Activated gamma-delta T cell (primary cell): ENCODE data around the gene MKKS.

Source experiments
- DNase-seq: peaks from one replicate; lab custom pipeline; 2025; lab: John Stamatoyannopoulos, UW
- total RNA-seq, 2 donors: gene quantifications; one replicate each; lab custom pipeline; 2026; lab: John Stamatoyannopoulos, UW

MKKS gene
- 19.8 to 21.1 reads per million in 2 donors for total RNA-seq

DNA sequence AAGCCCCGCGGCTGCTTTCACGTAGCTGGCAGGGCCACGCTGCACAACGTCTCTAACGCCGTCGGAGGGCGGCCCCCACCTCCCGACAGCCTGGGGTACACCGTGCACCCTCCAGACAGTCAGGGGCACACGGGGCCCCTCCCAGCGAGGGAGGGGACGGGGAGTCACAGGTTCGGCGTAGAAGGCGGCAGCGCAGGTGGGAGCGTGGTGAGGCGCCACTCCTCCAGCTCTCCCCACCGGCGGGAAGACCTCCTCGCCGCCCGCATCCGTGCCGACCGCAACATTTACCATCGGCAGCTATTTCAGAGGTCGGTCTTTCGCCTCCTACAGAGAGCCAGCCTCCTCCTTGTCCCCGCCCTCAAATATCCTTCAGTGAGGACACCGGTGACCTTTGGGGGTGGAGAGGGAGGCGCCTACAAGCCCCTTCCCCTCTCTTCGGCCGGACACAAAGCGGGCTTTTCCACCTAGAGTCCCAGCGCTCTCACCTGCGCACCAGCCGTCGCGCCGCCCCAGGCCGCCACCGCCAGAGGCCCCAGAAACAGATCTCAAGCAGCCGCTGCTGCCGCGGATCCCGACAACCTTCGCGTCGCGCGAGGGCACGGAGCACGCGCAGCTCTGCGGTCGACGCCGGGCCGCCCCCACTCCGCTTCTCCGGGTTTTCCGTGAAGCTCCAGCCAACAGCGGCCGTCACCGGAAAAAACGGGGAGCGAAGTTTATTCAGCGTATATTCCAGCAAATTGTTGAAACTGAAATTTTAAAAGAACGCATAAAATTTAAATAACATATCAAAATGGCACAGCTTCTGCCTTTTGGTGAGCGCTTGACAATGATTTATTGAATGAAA is at the start of gene MKKS:
Gene MKKS (minus strand): TSS at position 600 of the 844 bp plus-strand sequence. CDS start 20,708 bp downstream, outside the sequence.
- DNase-seq, result peak; percentile 74

DNA sequence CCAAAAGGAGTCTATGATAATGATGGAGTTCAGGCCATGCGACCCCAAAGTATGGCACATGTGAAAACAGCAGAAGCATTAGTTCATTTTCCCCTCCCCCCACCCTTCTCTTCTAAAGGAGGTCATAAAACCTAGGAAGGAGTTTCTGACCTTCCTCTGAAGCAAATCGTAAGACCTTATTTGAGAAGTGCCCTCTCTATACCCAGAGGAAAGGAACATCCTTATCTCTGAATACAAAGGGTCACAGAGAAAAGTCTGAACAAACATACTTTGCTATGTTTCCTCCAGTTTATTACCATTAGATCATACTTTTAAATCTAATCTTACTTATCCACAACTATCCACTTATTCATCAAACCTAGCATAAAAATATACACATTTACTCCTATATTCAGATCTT is 49.7 kb upstream of the MKKS start:
- DNase-seq, result no peak

DNA sequence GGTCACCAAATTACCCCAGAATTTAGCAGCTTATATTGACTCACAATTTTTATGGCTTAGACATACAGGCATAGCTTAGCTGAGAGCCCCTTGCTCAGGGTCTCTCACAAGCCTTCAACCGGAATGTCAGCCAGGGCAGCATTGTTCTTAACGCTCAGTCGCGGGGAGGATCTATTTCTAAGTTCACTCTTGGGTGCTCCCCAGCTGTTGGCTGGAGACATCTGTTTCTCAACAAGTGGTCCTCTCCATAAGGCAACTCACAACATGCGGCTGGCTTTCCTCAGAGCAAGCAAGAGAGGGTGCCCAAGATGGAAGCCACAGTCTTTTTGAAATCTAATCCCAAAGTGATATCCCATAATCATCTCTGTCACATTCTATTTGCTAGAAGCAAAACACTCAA is 47.7 kb upstream of the MKKS start:
- no peak for DNase-seq

DNA sequence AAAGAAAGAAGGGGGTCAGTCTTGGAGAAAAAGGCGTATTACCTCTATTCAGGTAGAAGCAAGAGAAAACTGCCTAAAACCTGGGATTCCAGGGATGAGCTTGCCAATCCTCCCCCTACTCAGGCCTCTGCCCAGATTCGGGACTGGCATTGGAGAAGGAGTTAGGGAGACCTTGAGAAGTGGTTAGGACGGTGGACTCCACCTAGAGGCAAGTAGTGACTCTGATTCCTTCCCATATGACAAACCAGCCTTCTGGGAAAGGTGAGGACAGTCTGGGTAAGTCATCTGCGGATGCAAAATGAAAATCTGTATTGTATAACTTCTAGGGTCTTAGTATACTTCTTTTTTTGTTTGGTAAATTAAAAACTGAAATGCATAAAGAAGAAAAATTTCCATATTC is 44.9 kb upstream of the MKKS start:
- DNase-seq, result no peak

DNA sequence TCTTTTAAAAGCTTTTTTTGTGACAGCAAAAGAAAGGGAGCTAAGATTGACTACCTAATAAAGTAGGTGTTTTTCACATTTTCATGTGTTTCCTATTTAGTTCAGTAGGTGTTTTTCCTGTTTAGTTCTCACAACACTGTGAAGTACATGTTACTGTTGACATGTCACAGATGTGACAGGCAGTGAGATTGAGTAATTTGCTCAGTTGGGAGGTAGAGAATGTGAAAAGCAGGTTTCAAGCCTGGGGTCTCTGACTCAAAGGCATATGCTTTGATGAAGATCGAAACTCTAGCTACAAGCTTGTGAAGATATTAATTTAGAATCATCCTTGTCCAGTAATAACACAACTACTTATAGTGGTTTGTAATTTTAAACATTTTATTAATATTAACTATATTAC is 44.2 kb upstream of the MKKS start:
- no peak for DNase-seq

DNA sequence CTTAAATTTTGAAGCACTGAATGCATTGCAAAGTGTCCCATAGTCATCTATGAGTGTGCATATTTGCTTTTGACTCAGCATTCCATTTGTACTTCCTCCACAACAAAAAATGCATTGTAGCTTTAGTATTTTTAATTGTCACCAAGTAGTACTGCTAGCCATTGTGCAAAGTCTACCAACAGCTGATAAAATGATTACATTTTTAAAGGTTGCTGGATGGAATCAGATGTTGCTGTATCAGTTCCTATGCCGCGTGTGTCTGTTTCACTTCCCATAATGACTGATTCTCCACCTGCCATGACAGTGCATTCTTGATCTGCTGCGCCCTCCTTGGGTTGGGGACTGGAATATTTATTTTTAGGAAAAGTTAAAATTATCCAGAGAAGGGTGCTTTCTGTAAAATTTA is 42.3 kb upstream of the MKKS start:
- no peak for DNase-seq

DNA sequence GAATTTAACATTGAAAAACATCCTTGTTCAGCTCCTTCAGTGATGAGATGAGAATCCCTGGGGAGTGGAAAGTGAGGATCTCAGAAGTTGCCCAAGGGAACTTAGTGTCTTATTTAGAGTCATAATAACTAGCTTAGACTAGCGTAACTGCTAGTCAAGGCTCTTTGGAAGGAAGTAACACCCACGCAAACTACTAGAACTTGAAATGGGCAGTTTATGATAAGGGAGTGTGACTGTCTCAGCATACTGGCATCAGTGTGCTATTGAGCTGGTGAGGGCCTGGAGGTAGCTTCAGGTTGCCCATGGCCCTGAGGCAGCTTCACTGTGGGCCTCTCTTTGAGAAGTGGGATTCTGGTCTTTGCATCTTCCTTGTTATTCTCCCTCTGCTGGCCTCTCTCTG is 41.2 kb upstream of the MKKS start:
- DNase-seq, result no peak

DNA sequence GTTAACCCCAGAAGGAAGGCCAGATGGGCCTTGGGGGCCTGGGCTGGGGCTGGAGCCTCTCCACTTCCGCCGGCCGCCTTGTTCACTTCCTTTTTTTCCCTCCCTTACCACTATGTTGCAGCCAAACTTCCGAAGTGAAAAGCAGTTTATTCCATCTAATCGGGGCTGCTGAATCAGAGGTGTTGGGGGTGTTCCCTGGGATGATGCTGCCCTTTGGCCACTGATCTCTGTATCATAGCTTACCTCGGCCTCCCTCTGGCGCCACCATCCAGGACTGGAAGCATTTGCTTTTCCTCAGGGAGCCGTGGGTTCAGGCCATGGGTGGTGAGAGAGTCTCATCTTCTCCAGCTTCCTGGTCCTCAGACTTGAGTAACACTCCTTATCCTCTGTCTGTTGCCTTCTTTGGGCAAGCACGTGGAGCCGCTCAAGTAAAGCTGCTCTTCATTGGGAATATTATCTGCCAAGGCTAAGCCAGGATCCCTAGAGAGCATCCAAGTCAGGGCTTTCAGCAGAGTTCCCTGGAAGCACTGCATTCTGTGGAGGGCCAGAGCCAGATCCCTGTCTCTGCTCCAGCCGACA is 40.7 kb upstream of the MKKS start:
- DNase-seq, result no peak

DNA sequence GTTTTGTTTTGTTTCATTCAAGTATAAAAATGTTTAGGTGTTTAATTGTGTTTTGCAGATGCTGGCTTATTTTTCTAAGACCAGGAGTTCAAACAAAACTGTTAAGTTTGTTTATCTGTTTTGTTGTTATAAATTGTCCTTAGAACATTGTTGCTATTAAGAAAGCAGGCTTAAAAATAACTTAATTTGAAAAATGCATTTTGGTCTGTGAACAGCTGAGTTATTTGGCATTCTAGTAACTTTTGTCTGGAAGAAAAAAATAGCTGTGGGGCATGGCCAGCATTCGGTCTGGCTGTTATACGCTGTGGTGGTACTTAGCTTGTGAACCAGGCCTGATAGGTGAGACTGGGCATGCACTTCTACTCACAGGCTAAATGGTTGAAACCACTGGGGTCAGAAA is 38.8 kb upstream of the MKKS start:
- no peak for DNase-seq

DNA sequence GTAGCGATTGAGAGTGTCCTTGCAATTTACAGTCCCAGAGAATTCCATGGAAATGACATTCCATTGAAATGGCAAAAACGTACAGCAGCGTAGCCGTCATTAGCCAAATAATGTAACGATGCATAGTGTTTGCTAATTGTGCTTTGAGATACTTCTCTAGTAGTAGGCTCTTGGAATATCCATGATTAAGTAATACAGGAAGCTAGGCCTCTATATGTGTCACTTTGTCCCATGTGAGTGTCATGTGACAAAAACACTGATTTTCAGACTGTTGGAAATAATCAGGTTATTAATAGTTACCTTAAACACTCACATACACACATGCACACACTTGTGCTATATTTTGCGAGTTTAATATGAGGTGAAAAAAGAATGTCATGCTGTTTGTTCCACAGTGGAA is 36.3 kb upstream of the MKKS start:
- DNase-seq, result no peak

DNA sequence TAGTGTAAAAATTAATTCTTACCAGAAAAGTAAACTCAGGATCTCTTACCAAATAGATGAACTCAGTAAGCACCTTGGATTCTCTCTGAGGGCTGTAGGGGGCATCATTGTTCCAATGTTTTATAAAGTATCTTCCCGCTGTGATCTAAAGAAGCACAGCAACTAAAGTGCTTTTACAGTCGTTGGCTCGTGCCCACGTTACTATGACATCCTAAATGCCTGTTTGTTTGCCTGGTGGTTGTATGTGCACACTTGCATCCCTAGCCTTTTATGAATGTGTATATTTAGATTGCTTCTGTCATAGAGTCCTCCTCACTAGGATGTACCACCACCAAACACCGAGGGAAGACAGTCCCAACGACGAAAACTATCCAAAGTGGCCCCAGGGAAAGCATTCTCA is 35.6 kb upstream of the MKKS start:
- no peak for DNase-seq

- DNase-seq, result no peak
Observed at GRCh38 chr20:10469056-10469455, 35.0 kb upstream of the MKKS start.

DNA sequence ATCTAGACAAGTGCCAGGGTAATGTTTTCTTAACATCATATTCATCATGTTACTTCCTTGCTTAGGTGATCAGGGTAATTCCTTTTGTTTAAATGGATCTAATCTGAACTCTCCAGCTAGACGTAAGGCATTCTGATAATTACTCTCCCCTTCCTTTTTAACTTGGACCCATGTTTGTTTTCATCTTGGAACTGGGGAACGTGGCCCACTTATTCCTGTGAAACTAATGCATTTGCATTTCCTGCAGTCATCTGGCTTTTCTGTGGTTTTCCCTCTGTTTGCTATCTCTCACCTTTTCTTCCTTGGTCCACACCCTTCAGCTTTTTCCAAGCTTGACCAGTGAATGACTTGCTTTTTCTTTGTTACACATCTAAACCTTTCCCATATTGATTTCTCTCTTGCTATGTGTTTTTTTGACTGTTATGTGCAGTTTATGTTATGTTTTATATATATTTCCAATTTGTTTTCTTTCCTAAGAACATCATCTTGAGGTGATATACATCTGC is 34.4 kb upstream of the MKKS start:
- DNase-seq, result no peak

DNA sequence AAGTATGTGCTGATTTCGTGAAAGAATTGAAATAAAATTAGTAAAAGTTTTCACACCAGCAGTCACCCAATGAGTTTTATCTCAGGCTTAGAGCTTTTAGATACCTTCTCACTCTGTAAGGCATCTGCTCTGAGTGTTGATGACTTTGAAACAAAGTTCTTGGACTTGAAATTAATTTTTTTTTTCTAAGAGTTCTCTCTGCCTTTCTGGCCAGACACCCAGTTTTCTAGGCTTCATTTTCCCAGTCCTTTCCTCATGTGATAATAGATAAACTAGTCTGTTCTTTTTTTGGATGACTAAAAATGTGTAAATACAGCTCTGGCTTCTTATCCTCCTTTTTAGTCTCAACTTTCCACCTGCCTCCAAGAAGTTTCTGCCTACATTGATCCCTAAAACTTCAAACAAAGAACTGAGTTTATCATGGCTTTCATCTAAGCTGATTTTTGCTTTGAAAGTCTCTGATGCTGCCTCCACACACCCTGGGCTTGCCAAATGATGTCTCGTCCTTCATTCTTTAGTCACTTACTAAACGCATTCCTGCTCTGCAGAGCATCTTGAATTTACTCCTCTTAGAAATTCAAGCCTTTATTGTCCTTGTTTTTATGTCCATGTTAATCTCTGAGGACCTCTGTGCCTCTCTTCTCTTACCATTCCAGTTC is 33.8 kb upstream of the MKKS start:
- no peak for DNase-seq

- DNase-seq, result no peak
Observed at GRCh38 chr20:10466855-10467254, 32.8 kb upstream of the MKKS start.

GRCh38 chr20:10466325-10466724 is 32.3 kb upstream of the MKKS start:
- no peak for DNase-seq

DNA sequence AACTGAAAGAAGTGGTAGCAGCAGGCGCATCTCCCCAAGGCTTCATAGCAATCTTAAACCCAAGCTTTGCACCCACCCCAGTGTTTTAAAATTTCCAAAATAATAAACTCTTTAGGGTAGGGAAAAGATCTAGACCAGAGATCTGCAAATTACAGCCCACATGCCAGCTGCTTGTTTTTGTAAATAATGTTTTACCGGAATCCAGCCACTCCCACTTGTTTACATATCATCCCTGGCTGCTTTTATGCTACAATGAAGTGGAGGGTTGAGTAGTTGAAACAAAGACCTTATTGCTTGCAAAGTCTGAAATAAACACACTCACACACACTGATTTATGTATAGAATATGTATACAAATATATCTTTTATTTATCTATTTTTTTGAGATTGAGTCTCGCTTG is 31.1 kb upstream of the MKKS start:
- DNase-seq, result no peak

- no peak for DNase-seq
Observed at GRCh38 chr20:10463622-10464021, 29.6 kb upstream of the MKKS start.

GRCh38 chr20:10462516-10462915 is 28.5 kb upstream of the MKKS start:
- no peak for DNase-seq

GRCh38 chr20:10461495-10461894 is 27.5 kb upstream of the MKKS start:
- DNase-seq, result no peak

GRCh38 chr20:10454151-10454750 is 20.2 kb upstream of the MKKS start:
- no peak for DNase-seq

GRCh38 chr20:10453241-10453640 is 19.2 kb upstream of the MKKS start:
- DNase-seq, result no peak
